HG03457 (cell line): ENCODE measurements around the gene SETD5.

Experiments
- ATAC-seq: cut with Tn5 transposase; IDR thresholded peaks from one replicate; pipeline ENCODE4 v1.9.1; 2021; ENCODE audit warnings: moderate number of reproducible peaks; ENCODE audit not compliant: unreplicated experiment

Gene SETD5

DNA sequence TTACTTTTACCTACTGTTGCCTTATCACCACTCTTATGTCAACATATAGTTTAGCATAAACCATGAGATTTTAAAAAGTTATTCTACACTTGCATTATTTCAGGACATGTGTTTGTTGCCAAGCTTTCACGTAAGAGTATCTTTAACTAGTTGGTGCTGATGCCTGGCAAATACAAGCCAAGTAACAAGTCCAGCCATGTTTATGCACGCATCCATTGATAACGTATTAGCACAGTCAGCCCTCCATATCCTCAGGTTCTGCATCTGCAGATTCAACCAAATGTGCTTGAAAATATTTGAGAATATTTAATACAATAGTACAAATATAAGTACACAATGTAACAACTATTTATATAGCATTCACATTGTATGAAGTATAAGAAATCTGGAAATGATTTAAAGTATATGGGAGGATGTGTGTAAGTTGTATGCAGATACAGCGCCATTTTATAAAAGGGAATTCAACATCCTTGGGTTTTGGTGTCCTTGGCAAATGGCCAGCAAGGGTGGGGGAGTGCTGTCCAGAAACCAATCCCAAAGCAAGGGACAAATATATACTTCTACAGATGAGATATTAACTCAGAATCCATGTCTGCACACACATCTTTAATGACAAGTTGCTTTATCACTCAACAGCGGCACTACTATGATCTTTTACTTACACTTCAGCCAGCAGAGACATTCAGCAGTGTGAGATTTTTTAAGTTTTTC lies 8.7 kb upstream of the SETD5 start:
- no peak for ATAC-seq

GRCh38 chr3:9390265-9390888 lies 7.0 kb upstream of the SETD5 start:
- no peak for ATAC-seq

- no peak for ATAC-seq
Observed at GRCh38 chr3:9392041-9392440, 5.4 kb upstream of the SETD5 start.

- peak; percentile 14 for ATAC-seq
Observed at GRCh38 chr3:9395570-9396300, 1.7 kb upstream of the SETD5 start.

GRCh38 chr3:9396301-9396631 lies 1.1 kb upstream of the SETD5 start:
- ATAC-seq: no peak

GRCh38 chr3:9396632-9397331 lies 633 bp upstream of the SETD5 start:
- peak; percentile 66 for ATAC-seq

- no peak for ATAC-seq
Observed at GRCh38 chr3:9397906-9398699, 688 bp downstream of the SETD5 start.

- ATAC-seq: no peak
Observed at GRCh38 chr3:9398700-9399336, 1.4 kb downstream of the SETD5 start.

DNA sequence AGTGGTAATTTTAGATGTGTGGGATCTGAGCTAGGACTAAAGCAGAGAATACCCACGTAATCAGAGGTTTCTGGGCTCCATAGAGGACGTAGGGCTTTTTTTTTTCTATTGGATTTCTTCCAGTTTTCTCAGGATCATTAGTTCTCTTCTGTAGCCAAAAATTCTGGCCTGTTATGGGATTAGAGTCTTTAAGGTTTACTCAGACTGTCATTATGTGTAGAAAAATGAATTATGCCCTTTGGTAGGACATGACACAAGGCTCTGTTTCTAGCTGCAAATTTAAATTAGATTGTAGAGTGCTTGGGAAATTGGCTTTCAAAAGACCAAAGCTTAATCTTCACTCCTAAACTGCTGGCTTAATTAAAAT lies 1.9 kb downstream of the SETD5 start:
- no peak for ATAC-seq

GRCh38 chr3:9399746-9400145 lies 2.3 kb downstream of the SETD5 start:
- ATAC-seq: no peak

- ATAC-seq: no peak
Observed at GRCh38 chr3:9400616-9401015, 3.2 kb downstream of the SETD5 start.

DNA sequence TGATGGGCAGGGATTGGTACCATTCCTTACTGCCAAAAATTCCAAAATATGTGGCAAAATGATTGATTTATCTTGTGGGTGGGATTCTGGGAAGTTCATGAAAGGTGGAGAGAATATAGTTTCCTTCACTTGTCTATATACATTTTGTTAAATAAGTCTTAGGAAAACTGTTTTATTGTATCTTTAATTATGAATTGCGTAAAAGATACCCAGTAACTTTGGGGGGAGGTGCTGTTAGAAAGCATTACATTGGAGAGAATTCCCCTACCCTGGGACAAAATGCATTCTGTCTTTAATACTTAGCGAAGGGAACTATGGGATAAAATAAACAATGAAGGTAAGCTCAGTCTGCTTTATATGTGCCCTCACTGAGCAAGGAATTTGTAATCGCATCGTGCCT lies 4.6 kb downstream of the SETD5 start:
- ATAC-seq: no peak

DNA sequence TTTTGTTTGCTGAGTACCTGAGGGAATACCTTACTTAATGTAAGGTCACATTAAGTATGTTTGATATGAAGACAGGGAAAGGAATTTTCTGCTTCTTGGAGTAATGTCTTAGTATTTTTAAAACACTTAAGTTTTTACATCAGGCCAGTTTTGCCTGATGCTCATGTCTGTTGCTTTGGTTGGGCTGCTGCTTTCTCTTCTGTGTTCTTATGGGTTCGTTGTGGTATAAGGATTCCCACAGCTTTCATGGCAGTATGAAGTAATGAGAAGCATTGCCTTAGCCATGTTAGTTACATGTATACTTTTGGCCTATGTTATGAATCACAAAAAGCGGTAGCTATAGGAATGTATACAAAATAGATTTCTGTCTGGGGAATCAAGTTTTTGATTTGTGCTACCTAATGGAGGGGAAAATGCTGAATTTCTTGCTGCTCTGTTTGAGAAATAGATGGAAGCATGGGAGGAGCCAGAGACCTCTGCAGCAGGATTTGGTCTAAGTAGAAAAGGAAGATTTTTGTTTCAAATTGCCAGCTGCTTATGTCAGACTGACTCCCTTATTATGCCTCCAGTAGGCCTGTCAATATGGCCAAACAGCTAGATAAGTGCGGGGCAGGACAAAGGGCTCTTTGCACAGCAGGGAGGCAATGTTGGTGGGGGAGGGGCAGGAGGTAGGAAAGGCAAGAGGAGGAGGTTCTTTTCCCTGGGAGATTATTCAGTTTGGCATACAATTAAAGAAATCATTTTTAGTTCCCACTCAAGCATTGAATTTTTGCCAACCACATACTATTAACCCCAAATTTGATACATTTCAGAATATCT lies 5.2 kb downstream of the SETD5 start:
- ATAC-seq: no peak

GRCh38 chr3:9403463-9403862 lies 6.0 kb downstream of the SETD5 start:
- ATAC-seq: no peak

DNA sequence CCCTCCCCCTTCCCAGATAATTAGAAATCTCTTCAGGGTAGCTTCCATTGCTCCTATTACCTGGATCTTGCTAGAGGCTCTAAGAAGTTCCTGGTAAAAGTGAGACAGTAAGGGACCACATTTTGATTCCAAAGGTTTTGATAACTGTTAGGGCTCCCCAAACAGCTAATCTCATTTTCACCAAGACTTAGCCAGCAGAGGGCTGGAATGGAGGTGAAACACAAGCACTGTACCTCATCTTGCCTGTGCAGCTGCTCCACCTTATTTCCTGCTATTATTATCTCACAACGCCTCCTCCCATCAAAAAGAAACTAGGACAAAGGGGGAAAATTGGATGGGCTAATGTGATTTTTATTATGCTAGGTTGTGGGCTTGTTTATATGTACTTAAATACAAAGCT lies 7.3 kb downstream of the SETD5 start:
- no peak for ATAC-seq

DNA sequence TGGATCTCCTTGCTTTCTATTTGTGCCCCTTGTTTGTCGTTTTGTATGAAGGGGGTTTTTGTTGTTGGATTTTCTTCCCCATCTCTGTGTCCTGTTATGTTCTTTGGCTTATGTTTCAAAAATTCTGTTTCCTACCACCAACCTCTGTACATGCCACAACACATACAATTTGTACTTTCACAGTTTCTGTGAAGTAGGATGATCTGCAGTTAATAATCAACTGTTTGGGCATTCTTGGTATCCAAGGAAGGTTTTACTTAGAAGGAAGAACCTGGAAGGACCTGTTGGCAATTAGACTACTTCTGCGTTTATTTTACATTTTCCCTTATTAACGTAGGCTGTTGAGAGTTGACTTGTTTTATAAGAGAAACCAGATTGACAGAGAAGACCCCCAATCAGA lies 8.3 kb downstream of the SETD5 start:
- no peak for ATAC-seq

DNA sequence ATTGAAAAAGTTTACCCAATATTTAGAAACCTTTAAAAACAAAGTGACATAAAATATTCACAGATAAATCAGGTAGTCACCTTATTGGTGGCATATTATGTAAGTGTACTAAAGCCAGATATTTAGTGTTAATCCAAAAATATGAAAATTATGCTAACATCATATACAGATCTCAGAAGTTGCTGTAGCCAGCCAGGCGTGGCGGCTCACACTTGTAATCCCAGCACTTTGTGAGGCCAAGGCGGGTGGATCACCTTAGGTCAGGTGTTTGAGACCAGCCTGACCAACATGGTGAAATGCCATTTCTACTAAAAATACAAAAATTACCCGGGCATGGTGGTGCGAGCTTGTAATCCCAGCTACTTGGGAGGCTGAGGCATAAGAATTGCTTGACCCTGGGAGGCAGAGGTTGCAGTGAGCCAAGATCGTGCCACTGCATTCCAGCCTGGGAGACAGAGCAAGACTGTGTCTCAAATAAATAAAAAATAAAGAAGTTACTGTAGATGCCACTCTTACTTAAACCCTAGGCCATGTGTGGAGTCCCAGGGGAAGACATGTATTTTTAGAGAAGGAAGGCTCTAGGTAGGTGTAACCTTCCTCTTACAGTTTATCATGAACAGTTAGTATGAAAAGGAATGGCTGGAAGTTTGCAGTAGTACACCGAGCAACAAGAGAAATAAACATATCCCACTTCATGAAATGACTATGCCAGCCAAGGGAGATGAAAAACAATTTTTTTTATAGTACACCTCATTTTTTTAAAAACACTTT lies 9.6 kb downstream of the SETD5 start:
- ATAC-seq: no peak

DNA sequence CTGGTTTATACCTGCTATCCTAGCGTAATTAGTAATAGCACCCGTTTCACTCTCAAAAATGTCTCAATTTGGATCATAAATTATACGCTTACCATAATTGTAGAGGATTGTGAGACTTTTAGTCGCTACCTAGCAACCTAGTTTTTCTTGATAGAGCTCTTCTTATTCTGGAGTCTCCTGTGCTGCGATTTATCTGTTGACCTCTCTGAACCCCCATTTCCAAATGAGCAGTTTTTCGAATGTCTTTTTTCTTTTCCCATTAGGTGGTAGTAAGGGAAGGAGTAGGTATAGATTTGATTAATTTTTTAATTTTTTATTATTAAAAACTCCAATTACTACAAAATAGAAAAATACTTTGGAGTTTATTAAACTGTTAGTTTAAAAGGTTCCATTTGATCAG lies 10.6 kb downstream of the SETD5 start:
- ATAC-seq: no peak

GRCh38 chr3:9408546-9408945 lies 11.1 kb downstream of the SETD5 start:
- ATAC-seq: no peak
